ENCODE results near the gene MRPL32. TPM values are rescaled to one million over a fixed set of nuclear protein-coding genes. Genes with fewer than 3 reads are reported as not detected.

MRPL32 gene
- total RNA-seq, 1 donor from 2014 or later: 71.2 TPM

GRCh38 chr7:42980084-42980483 is 47.9 kb downstream of the MRPL32 start:
- Mint-ChIP-seq H3K36me3 (ENCODE audit: low read depth, unreplicated experiment) (no peaks in the 10 kb centered on the region), H3K9me3 (ENCODE audit: unreplicated experiment) (peaks cover 9% of the 10 kb centered on the region), H3K27me3 (ENCODE audit: low read depth, unreplicated experiment) (peaks cover 9% of the 10 kb centered on the region), H3K27ac (ENCODE audit: unreplicated experiment) (no peak overlapping the region), H3K4me1 (ENCODE audit: low read depth, unreplicated experiment) (no peaks in the 10 kb centered on the region), H3K4me3 (ENCODE audit: unreplicated experiment) (no peak overlapping the region)
- Histone ChIP-seq H3K9me3 (ENCODE audit: insufficient read depth, low read depth, low read length) (no peaks in the 10 kb centered on the region), H3K27ac (ENCODE audit: low read depth, low read length) (no peak overlapping the region), H3K4me1 (ENCODE audit: insufficient read depth, low read length) (no peaks in the 10 kb centered on the region), H2AFZ (ENCODE audit: low read depth, low read length) (no peak overlapping the region), H3K36me3 (ENCODE audit: insufficient read depth, low read length) (no peaks in the 10 kb centered on the region), H3K27me3 (ENCODE audit: insufficient read depth, low read length) (no peaks in the 10 kb centered on the region), H4K20me1 (ENCODE audit: insufficient read depth, low read length) (no peaks in the 10 kb centered on the region), H3K79me2 (ENCODE audit: insufficient read depth, low read length) (no peaks in the 10 kb centered on the region), H3K4me2 (ENCODE audit: low read length) (no peak overlapping the region), H3K9ac (ENCODE audit: low read length) (no peak overlapping the region), H3K4me3 (ENCODE audit: insufficient read depth, low read depth, low read length) (no peak overlapping the region)
- DNase-seq (ENCODE audit: low read depth) (no peak), FAIRE-seq (no peak)
- TF ChIP-seq CTCF (IDR thresholded peaks at IDR 0.05; ENCODE audit: insufficient read depth, low read depth, low read length): no peak
- no peak for TF ChIP-seq EZH2 (IDR thresholded peaks at IDR 0.05; ENCODE audit: insufficient read depth, low read length)

DNA sequence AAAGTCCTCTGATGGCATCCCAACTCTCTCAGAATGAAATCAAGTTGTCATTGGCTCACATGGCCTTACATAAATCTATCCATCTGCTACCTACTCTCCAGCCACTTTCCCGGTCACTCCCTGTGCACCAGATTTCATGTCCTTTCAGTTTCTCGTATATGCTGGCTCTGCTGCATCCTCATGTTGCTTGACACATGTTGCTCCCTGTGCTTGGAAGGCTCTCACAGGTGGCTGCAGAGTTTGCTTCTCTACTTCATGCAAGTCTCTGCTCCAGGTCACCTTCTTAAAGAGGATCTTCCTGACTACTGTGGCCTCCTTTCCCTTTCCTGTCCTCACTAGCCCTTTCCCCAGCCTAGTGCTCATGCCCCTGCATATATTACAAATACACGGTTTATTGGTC is 48.3 kb downstream of the MRPL32 start:
- Mint-ChIP-seq H3K27ac (ENCODE audit: unreplicated experiment) (no peak overlapping the region), H3K36me3 (ENCODE audit: low read depth, unreplicated experiment) (no peaks in the 10 kb centered on the region), H3K4me3 (ENCODE audit: unreplicated experiment) (no peak overlapping the region), H3K27me3 (ENCODE audit: low read depth, unreplicated experiment) (peaks cover 8% of the 10 kb centered on the region), H3K9me3 (ENCODE audit: unreplicated experiment) (peaks cover 9% of the 10 kb centered on the region), H3K4me1 (ENCODE audit: low read depth, unreplicated experiment) (no peaks in the 10 kb centered on the region)
- Histone ChIP-seq H3K4me1 (ENCODE audit: insufficient read depth, low read length) (no peaks in the 10 kb centered on the region), H4K20me1 (ENCODE audit: insufficient read depth, low read length) (no peaks in the 10 kb centered on the region), H3K9me3 (ENCODE audit: insufficient read depth, low read depth, low read length) (no peaks in the 10 kb centered on the region), H3K9ac (ENCODE audit: low read length) (no peak overlapping the region), H3K79me2 (ENCODE audit: insufficient read depth, low read length) (no peaks in the 10 kb centered on the region), H3K4me2 (ENCODE audit: low read length) (no peak overlapping the region), H3K36me3 (ENCODE audit: insufficient read depth, low read length) (no peaks in the 10 kb centered on the region), H3K27ac (ENCODE audit: low read depth, low read length) (no peak overlapping the region), H3K27me3 (ENCODE audit: insufficient read depth, low read length) (no peaks in the 10 kb centered on the region), H3K4me3 (ENCODE audit: insufficient read depth, low read depth, low read length) (no peak overlapping the region), H2AFZ (ENCODE audit: low read depth, low read length) (no peak overlapping the region)
- DNase-seq (ENCODE audit: low read depth) (no peak), FAIRE-seq (no peak)
- TF ChIP-seq EZH2 (IDR thresholded peaks at IDR 0.05; ENCODE audit: insufficient read depth, low read length): no peak
- TF ChIP-seq CTCF (IDR thresholded peaks at IDR 0.05; ENCODE audit: insufficient read depth, low read depth, low read length): no peak

DNA sequence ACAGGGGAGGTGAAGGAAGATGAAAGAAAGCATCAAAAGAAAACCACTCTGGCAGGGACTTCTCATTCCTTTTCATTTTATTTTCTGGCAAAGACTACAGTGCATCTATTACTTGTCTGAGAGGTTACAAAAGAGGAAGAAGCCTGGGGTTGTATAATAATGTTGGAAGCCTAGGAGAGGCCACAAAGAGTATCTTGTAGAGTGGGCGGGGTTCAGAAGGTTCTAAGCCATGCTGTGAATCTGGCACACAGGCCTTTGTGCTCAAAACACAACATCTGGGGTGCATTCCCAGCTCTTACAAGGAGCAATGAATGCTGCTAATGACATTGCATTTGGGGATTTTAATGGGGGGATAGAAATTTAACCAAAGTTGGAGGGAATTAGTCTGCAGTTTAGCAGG is 49.4 kb downstream of the MRPL32 start:
- peaks cover 2% of the 10 kb centered on the region for H3K9me3 ChIP-seq (ENCODE audit: insufficient read depth, low read depth, low read length)
- H3K4me1 ChIP-seq (ENCODE audit: insufficient read depth, low read length): no peaks in the 10 kb centered on the region
- Mint-ChIP-seq H3K27me3 (ENCODE audit: low read depth, unreplicated experiment) (peaks cover 8% of the 10 kb centered on the region), H3K27ac (ENCODE audit: unreplicated experiment) (no peak overlapping the region), H3K4me3 (ENCODE audit: unreplicated experiment) (no peak overlapping the region), H3K36me3 (ENCODE audit: low read depth, unreplicated experiment) (no peaks in the 10 kb centered on the region), H3K9me3 (ENCODE audit: unreplicated experiment) (peaks cover 9% of the 10 kb centered on the region), H3K4me1 (ENCODE audit: low read depth, unreplicated experiment) (no peaks in the 10 kb centered on the region)
- H2AFZ ChIP-seq (ENCODE audit: low read depth, low read length): no peak overlapping the region
- no peaks in the 10 kb centered on the region for H3K79me2 ChIP-seq (ENCODE audit: insufficient read depth, low read length)
- no peaks in the 10 kb centered on the region for H4K20me1 ChIP-seq (ENCODE audit: insufficient read depth, low read length)
- TF ChIP-seq EZH2 (IDR thresholded peaks at IDR 0.05; ENCODE audit: insufficient read depth, low read length): no peak
- no peak for TF ChIP-seq CTCF (IDR thresholded peaks at IDR 0.05; ENCODE audit: insufficient read depth, low read depth, low read length)
- no peaks in the 10 kb centered on the region for H3K36me3 ChIP-seq (ENCODE audit: insufficient read depth, low read length)
- no peak for FAIRE-seq
- no peaks in the 10 kb centered on the region for H3K27me3 ChIP-seq (ENCODE audit: insufficient read depth, low read length)
- H3K4me3 ChIP-seq (ENCODE audit: insufficient read depth, low read depth, low read length): no peak overlapping the region
- H3K9ac ChIP-seq (ENCODE audit: low read length): no peak overlapping the region
- no peak for DNase-seq (ENCODE audit: low read depth)
- no peak overlapping the region for H3K27ac ChIP-seq (ENCODE audit: low read depth, low read length)
- no peak overlapping the region for H3K4me2 ChIP-seq (ENCODE audit: low read length)

All from astrocyte (in vitro differentiated cells and primary cell).